Lower leg skin (tissue), 3 donors: ENCODE data around the gene HOXD13.

ENCODE experiments used
- POLR2A ChIP-seq, 2 donors: fragments of 450-650 bp; IDR thresholded peaks; one replicate each; pipeline ENCODE4 v1.6.1; 2016 to 2017; ENCODE audit warnings: antibody characterized with exemption in 2 of 2, mild to moderate bottlenecking in 1 of 2, moderate library complexity in 1 of 2
- TF ChIP-seq, protein P1 (sequence below), 3 donors: fragments of 450-650 bp; IDR thresholded peaks; one replicate each; pipeline ENCODE4 v1.5.1; 2016; ENCODE audit warnings: antibody characterized with exemption in 3 of 3, mild to moderate bottlenecking in 3 of 3, moderate library complexity in 2 of 3

DNA sequence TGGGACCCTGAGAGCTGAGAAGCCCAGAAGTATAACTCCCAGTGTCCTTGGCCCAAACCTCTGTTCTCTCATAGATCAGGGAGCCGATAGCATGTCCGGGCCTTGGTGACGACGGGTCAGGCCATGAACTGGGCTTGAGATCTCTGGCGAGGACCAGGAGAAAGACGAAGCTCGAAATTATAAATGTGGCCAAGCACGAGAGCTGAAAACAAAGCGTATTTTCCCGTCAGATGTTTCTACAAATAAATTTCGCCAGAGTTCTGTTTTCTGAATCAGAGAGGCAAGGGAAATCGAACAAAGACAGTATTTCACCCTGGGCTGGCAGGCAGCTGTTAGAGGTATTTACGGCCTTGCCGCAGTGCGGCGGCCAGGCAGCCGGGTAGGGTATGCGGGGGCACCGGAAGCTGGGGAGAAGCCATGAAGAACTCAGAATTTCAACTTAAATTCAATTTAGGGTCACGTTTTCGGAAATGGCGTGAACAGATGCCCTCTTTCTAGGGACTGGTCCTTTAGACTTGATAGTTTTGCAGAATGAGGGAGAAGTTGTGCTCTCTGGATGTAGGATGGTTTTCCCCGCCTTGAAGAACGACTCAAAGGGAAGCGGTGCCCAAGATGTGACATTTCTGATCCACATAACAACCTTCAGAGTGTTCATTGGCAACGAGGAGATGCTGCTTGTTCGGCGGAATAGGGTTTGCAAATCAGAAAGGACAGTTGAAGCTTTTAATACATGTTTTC, 46.6 kb downstream of the HOXD13 start:
- TF ChIP-seq, protein P1, sequence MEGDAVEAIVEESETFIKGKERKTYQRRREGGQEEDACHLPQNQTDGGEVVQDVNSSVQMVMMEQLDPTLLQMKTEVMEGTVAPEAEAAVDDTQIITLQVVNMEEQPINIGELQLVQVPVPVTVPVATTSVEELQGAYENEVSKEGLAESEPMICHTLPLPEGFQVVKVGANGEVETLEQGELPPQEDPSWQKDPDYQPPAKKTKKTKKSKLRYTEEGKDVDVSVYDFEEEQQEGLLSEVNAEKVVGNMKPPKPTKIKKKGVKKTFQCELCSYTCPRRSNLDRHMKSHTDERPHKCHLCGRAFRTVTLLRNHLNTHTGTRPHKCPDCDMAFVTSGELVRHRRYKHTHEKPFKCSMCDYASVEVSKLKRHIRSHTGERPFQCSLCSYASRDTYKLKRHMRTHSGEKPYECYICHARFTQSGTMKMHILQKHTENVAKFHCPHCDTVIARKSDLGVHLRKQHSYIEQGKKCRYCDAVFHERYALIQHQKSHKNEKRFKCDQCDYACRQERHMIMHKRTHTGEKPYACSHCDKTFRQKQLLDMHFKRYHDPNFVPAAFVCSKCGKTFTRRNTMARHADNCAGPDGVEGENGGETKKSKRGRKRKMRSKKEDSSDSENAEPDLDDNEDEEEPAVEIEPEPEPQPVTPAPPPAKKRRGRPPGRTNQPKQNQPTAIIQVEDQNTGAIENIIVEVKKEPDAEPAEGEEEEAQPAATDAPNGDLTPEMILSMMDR (IDR thresholded peaks at IDR 0.05), result no peak
- TF ChIP-seq POLR2A (IDR thresholded peaks at IDR 0.05), result no peak
